GM12878 (cell line): ENCODE data around the gene SLC25A47. TPM values are rescaled to one million over a fixed set of nuclear protein-coding genes. Genes with fewer than 3 reads are reported as not detected.

Source experiments
- ATAC-seq: fragments of 200-7000 bp; cut with Tn5 transposase; 3 replicates; pipeline ENCODE4 v1.9.1; 2020; ENCODE audit warnings: mild to moderate bottlenecking, moderate library complexity
- BruUV-seq: library from RNA; stranded (reverse); fragments of 400-500 nt; replicated peaks from 2 replicates; lab custom pipeline; 2021; lab: Mats Ljungman, UMichigan
- CTCF ChIA-PET: fragments of 300-600 bp; sonication (Branson Sonifier 250); formaldehyde crosslinking; extraction: SDS; loops from one replicate; lab custom pipeline; 2021; ENCODE audit warnings: inconsistent platforms; lab: Yijun Ruan, JAX
- POLR2A ChIA-PET: fragments of 350-600 bp; formaldehyde crosslinking; extraction: SDS; loops from one replicate; lab custom pipeline; 2021; ENCODE audit warnings: inconsistent platforms; lab: Charles Lee
- RAD21 ChIA-PET: fragments of 300-600 bp; sonication (Branson Sonifier 250); formaldehyde crosslinking; loops from one replicate; lab custom pipeline; 2023; ENCODE audit warnings: antibody characterized with exemption; ENCODE audit not compliant: unreplicated experiment; lab: Charles Lee
- SMC1A ChIA-PET: fragments of 300-600 bp; sonication (Branson Sonifier 250); formaldehyde crosslinking; loops from one replicate; lab custom pipeline; 2023; ENCODE audit not compliant: unreplicated experiment, uncharacterized antibody; lab: Charles Lee
- DNase-seq: peaks from one replicate; pipeline ENCODE4 v3.0.0-alpha.2; 2011; ENCODE audit warnings: low read depth, low spot score
- FAIRE-seq: peaks from 3 replicates; lab custom pipeline; 2011; peaks lifted over from hg19 to GRCh38; lab: Jason Lieb, UNC
- H2AFZ ChIP-seq: 2 replicates; pipeline ENCODE4 v1.6.0; 2011; ENCODE audit warnings: low read depth, low read length, control low read depth; ENCODE audit not compliant: control insufficient read depth
- H3K27ac ChIP-seq: 2 replicates; pipeline ENCODE4 v1.5.1; 2011; ENCODE audit warnings: control low read depth; ENCODE audit not compliant: control insufficient read depth, insufficient read depth
- H3K27me3 ChIP-seq, 2 experiments: replicated peaks in 1 of 2; 2 replicates each; pipeline versions ENCODE4 v1.6.0 to v1.6.1; 2011; ENCODE audit warnings: low read length in 1 of 2; ENCODE audit not compliant: control insufficient read depth in 2 of 2, insufficient read depth in 2 of 2
- H3K36me3 ChIP-seq, 2 experiments: 2 replicates each; pipeline ENCODE4 v1.5.1; 2011; ENCODE audit warnings: low read length in 1 of 2; ENCODE audit not compliant: control insufficient read depth in 2 of 2, insufficient read depth in 2 of 2
- H3K4me1 ChIP-seq: 2 replicates; pipeline ENCODE4 v1.6.1; 2011; ENCODE audit warnings: mild to moderate bottlenecking, low read length, moderate library complexity, mixed read lengths; ENCODE audit not compliant: control insufficient read depth, insufficient read depth
- H3K4me2 ChIP-seq: 2 replicates; pipeline ENCODE4 v1.6.0; 2011; ENCODE audit warnings: control low read depth; ENCODE audit not compliant: control insufficient read depth, insufficient read depth
- H3K4me3 ChIP-seq: fragments of 200-600 bp; sonication (generic); 2 replicates; pipeline ENCODE4 v1.5.1; 2016
- H3K79me2 ChIP-seq: 2 replicates; pipeline ENCODE4 v1.6.0; 2011; ENCODE audit warnings: low read length; ENCODE audit not compliant: control insufficient read depth, insufficient read depth
- H3K9ac ChIP-seq: 2 replicates; pipeline ENCODE4 v1.8.0; 2011; ENCODE audit warnings: low read length, control low read depth, mixed read lengths; ENCODE audit not compliant: control insufficient read depth, insufficient read depth
- H3K9me3 ChIP-seq: replicated peaks from 3 replicates; pipeline ENCODE4 v1.5.1; 2011; ENCODE audit warnings: mild to moderate bottlenecking, low read length; ENCODE audit not compliant: control insufficient read depth, insufficient read depth
- H4K20me1 ChIP-seq: 2 replicates; pipeline ENCODE4 v1.6.0; 2011; ENCODE audit not compliant: control insufficient read depth, insufficient read depth
- BACH1 ChIP-seq: fragments of 450-650 bp; IDR thresholded peaks from 2 replicates; pipeline ENCODE4 v1.6.1; 2017; ENCODE audit warnings: mild to moderate bottlenecking, borderline replicate concordance
- BHLHE40 ChIP-seq, 2 experiments: fragments of 450-650 bp in 1 of 2; IDR thresholded peaks; 2 replicates each; pipeline ENCODE4 v1.6.1; 2011 to 2017; ENCODE audit warnings: low read depth in 2 of 2, borderline replicate concordance in 1 of 2, improper control_type of control experiment in 1 of 2, low read length in 1 of 2, mild to moderate bottlenecking in 1 of 2
- CHD2 ChIP-seq: IDR thresholded peaks from 2 replicates; pipeline ENCODE4 v1.6.1; 2011; ENCODE audit warnings: low read depth, low read length, improper control_type of control experiment, borderline replicate concordance
- CHD4 ChIP-seq: fragments of 200-600 bp; sonication (generic); IDR thresholded peaks from 2 replicates; pipeline ENCODE4 v1.6.1; 2016; ENCODE audit warnings: mild to moderate bottlenecking
- CREB1 ChIP-seq: IDR thresholded peaks from 2 replicates; pipeline ENCODE4 v1.6.1; 2012; ENCODE audit warnings: low read depth, mild to moderate bottlenecking, inconsistent platforms
- EGR1 ChIP-seq, 2 experiments: IDR thresholded peaks; 1 replicate in 1 of 2; 2 replicates in 1 of 2; pipeline ENCODE4 v1.6.1; 2011 to 2012; ENCODE audit warnings: low read depth in 2 of 2, low read length in 2 of 2, borderline replicate concordance in 1 of 2, mild to moderate bottlenecking in 1 of 2, moderate library complexity in 1 of 2
- ETV6 ChIP-seq, 2 experiments: fragments of 450-650 bp in 1 of 2; IDR thresholded peaks in 1 of 2; conservative IDR thresholded peaks in 1 of 2; 2 replicates each; pipeline ENCODE4 v1.6.1; 2014; ENCODE audit warnings: antibody characterized with exemption in 1 of 2, borderline replicate concordance in 1 of 2, low read depth in 1 of 2, mild to moderate bottlenecking in 1 of 2, moderate library complexity in 1 of 2
- FOS ChIP-seq: IDR thresholded peaks from 3 replicates; pipeline ENCODE4 v1.6.1; 2011; ENCODE audit warnings: borderline replicate concordance; ENCODE audit not compliant: insufficient read length; ENCODE audit errors: extremely low read depth
- GATAD2B ChIP-seq: fragments of 450-650 bp; conservative IDR thresholded peaks from 2 replicates; pipeline ENCODE4 v1.6.1; 2017; ENCODE audit warnings: low read depth, mild to moderate bottlenecking, moderate library complexity
- IKZF1 ChIP-seq: fragments of 450-650 bp; conservative IDR thresholded peaks from 2 replicates; pipeline ENCODE4 v1.6.1; 2017; ENCODE audit warnings: antibody characterized with exemption, mild to moderate bottlenecking
- LARP7 ChIP-seq: fragments of 450-650 bp; IDR thresholded peaks from 2 replicates; pipeline ENCODE4 v1.6.1; 2017; ENCODE audit warnings: mild to moderate bottlenecking
- MXI1 ChIP-seq: fragments of 150-350 bp; IDR thresholded peaks from 2 replicates; pipeline ENCODE4 v1.6.1; 2011; ENCODE audit warnings: low read depth, mild to moderate bottlenecking, inconsistent platforms, low read length, improper control_type of control experiment
- MYC ChIP-seq: IDR thresholded peaks from 2 replicates; pipeline ENCODE4 v1.6.1; 2011; ENCODE audit warnings: mild to moderate bottlenecking, low read length, moderate library complexity, inconsistent platforms; ENCODE audit not compliant: insufficient read depth, insufficient replicate concordance, insufficient read length, severe bottlenecking
- NR2F1 ChIP-seq: fragments of 450-650 bp; conservative IDR thresholded peaks from 2 replicates; pipeline ENCODE4 v1.6.1; 2017; ENCODE audit warnings: mild to moderate bottlenecking
- POLR2A ChIP-seq: IDR thresholded peaks from 2 replicates; pipeline ENCODE4 v1.6.1; 2011; ENCODE audit warnings: low read depth, mild to moderate bottlenecking, low read length
- POLR2AphosphoS5 ChIP-seq: IDR thresholded peaks from 2 replicates; pipeline ENCODE4 v1.6.1; 2011; ENCODE audit warnings: mild to moderate bottlenecking, low read length, inconsistent platforms
- RFX5 ChIP-seq: IDR thresholded peaks from 2 replicates; pipeline ENCODE4 v1.6.1; 2011; ENCODE audit warnings: low read depth, low read length, improper control_type of control experiment
- SIN3A ChIP-seq: IDR thresholded peaks from 2 replicates; pipeline ENCODE4 v1.6.1; 2012; ENCODE audit warnings: low read depth, low read length, improper control_type of control experiment
- SP1 ChIP-seq: IDR thresholded peaks from one replicate; pipeline ENCODE4 v1.6.1; 2011; ENCODE audit warnings: low read depth, low read length
- TAF1 ChIP-seq: IDR thresholded peaks from 2 replicates; pipeline ENCODE4 v1.6.1; 2011; ENCODE audit warnings: mild to moderate bottlenecking, low read depth, low read length, borderline replicate concordance
- YY1 ChIP-seq: IDR thresholded peaks from 2 replicates; pipeline ENCODE4 v1.6.1; 2011; ENCODE audit warnings: low read depth, mild to moderate bottlenecking, low read length
- ZNF207 ChIP-seq: fragments of 450-650 bp; IDR thresholded peaks from 2 replicates; pipeline ENCODE4 v1.6.1; 2014; ENCODE audit warnings: antibody characterized with exemption, mild to moderate bottlenecking, borderline replicate concordance
- WGBS: methylation state at CpG from one replicate; pipeline ENCODE4 v1.1.6; 2016; ENCODE audit warnings: low lambda C conversion rate; ENCODE audit not compliant: insufficient replicate concordance, insufficient coverage; ENCODE audit errors: missing lambda C conversion rate; 5-methylcytosine and 5-hydroxymethylcytosine counted together
- in situ Hi-C: fragments of 300-500 bp; cut with MboI; formaldehyde crosslinking; loops from 9 replicates; pipeline ENCODE4 v1.14.3; 2018; ENCODE audit warnings: mixed read lengths
- intact Hi-C: fragments of 100-400 bp; cut with micrococcal nuclease; formaldehyde crosslinking; loops from one replicate; pipeline ENCODE4 v1.14.2; 2022; ENCODE audit not compliant: unreplicated experiment
- polyA plus RNA-seq, 11 experiments: library from polyadenylated mRNA; depleted of rRNA in 4 of 11; unstranded in 6 of 11; stranded (reverse) in 5 of 11; fragments of >200 nt; fragmentation: Nextera tagmentation in 4 of 11; fragmentation: Illumina TruSeq in 1 of 11; extraction: Ambion mirVana in 4 of 11; extraction: Trizol in 1 of 11; gene quantifications; 1 replicate in 1 of 11; 2 replicates in 10 of 11; pipeline versions ENCODE4 v1.2.1 to v1.2.3, GENCODE V29; 2011 to 2016; ENCODE audit warnings: inconsistent platforms in 2 of 11, missing spikeins in 2 of 11, low read depth in 1 of 11
- total RNA-seq, 4 experiments: library from RNA; depleted of rRNA in 3 of 4; stranded (reverse); fragments of >200 nt in 3 of 4; fragmentation: Illumina TruSeq in 1 of 4; extraction: Trizol in 1 of 4; gene quantifications; 2 replicates each; pipeline versions ENCODE4 v1.2.1 to v1.2.3, GENCODE V29; 2013 to 2021

The SLC25A47 gene
- total and polyA plus RNA-seq, 10 of the 15 experiments (the other 5 are each of a cell fraction or from before 2014, with no cell fraction given) = 0.14 TPM; not detected in 9

DNA sequence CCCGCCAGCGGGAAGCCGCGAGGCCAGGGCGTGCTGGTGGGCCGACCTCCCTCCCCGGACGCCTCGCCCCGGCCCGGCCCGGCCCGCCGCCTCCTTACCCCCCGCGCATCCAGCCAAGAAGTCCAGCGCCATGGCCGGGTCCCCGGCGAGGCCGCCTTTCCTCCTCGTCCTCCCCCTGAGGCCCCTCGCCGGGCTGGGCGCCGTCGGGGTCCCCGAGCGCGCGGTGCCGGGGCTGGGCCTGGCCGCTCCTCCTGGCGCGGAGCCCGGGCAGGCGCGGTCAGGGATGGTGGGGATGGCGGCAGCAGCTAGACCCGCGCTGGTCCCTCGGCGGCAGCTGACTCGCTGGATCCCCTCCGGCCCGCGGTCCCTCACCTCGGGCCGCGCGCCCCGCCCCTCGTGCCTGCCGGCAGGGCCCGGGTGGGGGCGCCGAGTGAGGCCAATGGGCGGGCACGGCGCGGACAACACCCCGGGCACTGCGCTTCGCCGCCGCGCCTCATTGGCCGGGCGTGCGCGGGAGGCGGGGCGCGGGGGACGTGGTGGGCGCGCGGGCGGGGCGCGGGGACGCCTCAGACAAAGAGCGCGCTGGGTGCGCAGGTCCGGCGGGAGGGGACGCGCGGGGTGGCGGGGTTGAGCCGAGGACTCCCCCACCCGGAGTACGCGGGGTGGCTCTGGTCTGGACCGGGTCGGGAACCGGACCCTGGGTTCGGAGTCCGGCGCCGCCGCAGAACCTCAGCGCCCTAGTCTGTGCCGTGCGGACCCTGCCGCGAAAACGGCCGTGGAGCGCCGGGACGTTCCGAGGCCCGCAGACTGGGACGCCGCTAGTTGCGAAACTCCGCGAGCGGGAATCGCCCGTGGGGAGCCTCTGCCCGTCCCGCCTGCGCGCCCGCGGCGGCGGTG, 16.8 kb upstream of the SLC25A47 start, which contains the start of gene SLC25A29:
TSS of gene SLC25A29 (minus strand) at position 344 of the 897 bp plus-strand sequence. CDS start at position 132, 212 bp downstream.
- no peak for DNase-seq
- ChIA-PET POLR2A (no interaction called here), RAD21 (interaction anchor here (4.1 kb wide), 1 partner anchor 71 kb away, joined by 25 read pairs; no protein-coding TSS in a partner anchor), SMC1A (no interaction called here), CTCF (interaction anchor here (0.7 kb wide), 1 partner anchor 13 kb away, joined by 3 read pairs; no protein-coding TSS in a partner anchor)
- no peaks in the 10 kb centered on the region for H4K20me1 ChIP-seq
- no peaks in the 10 kb centered on the region for H3K9me3 ChIP-seq
- no peaks in the 10 kb centered on the region for H3K36me3 ChIP-seq
- H3K27ac ChIP-seq = no peak within 1 kb of the TSS
- H3K4me1 ChIP-seq = no peaks in the 10 kb centered on the region
- peak within 1 kb of the TSS; percentile 92 for H2AFZ ChIP-seq
- intact Hi-C loops = loop anchor here (1.0 kb wide), 1 partner anchor 70 kb away; the partner anchor contains the start of gene WDR25
- peak within 1 kb of the TSS; percentile 55 for H3K9ac ChIP-seq
- peak within 1 kb of the TSS; percentile 85 for H3K4me3 ChIP-seq
- H3K27me3 ChIP-seq = peaks cover 0 to 6% of the 10 kb centered on the region in 2 experiments; a peak in 1 of 4 replicates
- TSS peak; percentile 47 for BruUV-seq
- in situ Hi-C loops = no loop called here
- peak; percentile 96 for ATAC-seq
- H3K79me2 ChIP-seq = no peaks in the 10 kb centered on the region
- under 1% methylated on average over 42 of the region's 131 CpGs for WGBS
- H3K4me2 ChIP-seq = peak within 1 kb of the TSS; percentile 97
- no peak for FAIRE-seq
- peak; percentile 80 for TF ChIP-seq GATAD2B
- TF ChIP-seq EGR1 (IDR thresholded peaks at IDR 0.05; ENCODE audit: borderline replicate concordance in 1 of 2, low read depth in 2 of 2, low read length in 2 of 2) = peak in 1 of 2 experiments; percentile 19; a peak in 1 of 3 replicates
- peak; percentile 7 for TF ChIP-seq FOS
- peak; percentile 76 for TF ChIP-seq POLR2A
- TF ChIP-seq CHD2 = 0 out of 2 replicates have a peak, but pooled peaks have one; percentile 31
- TF ChIP-seq ETV6 (conservative IDR thresholded peaks at IDR 0.05 in 1 of 2, IDR thresholded peaks at IDR 0.05 in 1 of 2; ENCODE audit: borderline replicate concordance in 1 of 2, low read depth in 1 of 2) = no peak
- peak; percentile 54 for TF ChIP-seq SP1
- peak; percentile 95 for TF ChIP-seq IKZF1
- TF ChIP-seq TAF1 = peak; percentile 7; the same call in 1 of the 2 replicates
- 0 out of 2 replicates have a peak, but pooled peaks have one; percentile 13 for TF ChIP-seq POLR2AphosphoS5
- TF ChIP-seq MYC = no peak
- TF ChIP-seq CHD4 = no peak
- TF ChIP-seq BHLHE40 (IDR thresholded peaks at IDR 0.05; ENCODE audit: borderline replicate concordance in 1 of 2, low read depth in 2 of 2, low read length in 1 of 2) = peak in 1 of 2 experiments; percentile 86; a peak in 3 of 4 replicates
- TF ChIP-seq YY1 = peak; percentile 23; the same call in 1 of the 2 replicates
- TF ChIP-seq LARP7 = peak; percentile 73
- peak; percentile 29; the same call in 1 of the 2 replicates for TF ChIP-seq CREB1
- peak; percentile 34; the same call in 1 of the 2 replicates for TF ChIP-seq RFX5
- TF ChIP-seq BACH1 = peak; percentile 33; the same call in 1 of the 2 replicates
- TF ChIP-seq MXI1 = 0 out of 2 replicates have a peak, but pooled peaks have one; percentile 42
- TF ChIP-seq NR2F1 = peak; percentile 54
- no peak for TF ChIP-seq ZNF207
- TF ChIP-seq SIN3A = peak; percentile 12; the same call in 1 of the 2 replicates
